ENCODE results near the gene MAST4.

The MAST4 gene

GRCh38 chr5:67183859-67184258 lies 587.7 kb downstream of the MAST4 start:
- in situ Hi-C loops (cut with HindIII; ENCODE audit: low pct_ligation_motif_present, low sequenced_read_pairs): no loop called here
- TF ChIP-seq CTCF (IDR thresholded peaks at IDR 0.05; ENCODE audit: low read depth, low read length, missing control alignments): no peak
- Histone ChIP-seq H3K36me3 (replicated peaks) (no peaks in the 10 kb centered on the region), H3K27me3 (replicated peaks) (no peaks in the 10 kb centered on the region), H3K4me3 (ENCODE audit: low read depth, low read length) (no peak overlapping the region), H3K27ac (no peak overlapping the region)
- no peak for DNase-seq

GRCh38 chr5:67187006-67187715 lies 591.0 kb downstream of the MAST4 start:
- no peak for TF ChIP-seq CTCF (IDR thresholded peaks at IDR 0.05; ENCODE audit: low read depth, low read length, missing control alignments)
- Histone ChIP-seq H3K36me3 (replicated peaks) (no peaks in the 10 kb centered on the region), H3K27me3 (replicated peaks) (no peaks in the 10 kb centered on the region), H3K27ac (no peak overlapping the region), H3K4me3 (ENCODE audit: low read depth, low read length) (no peak overlapping the region)
- in situ Hi-C loops (cut with HindIII; ENCODE audit: low pct_ligation_motif_present, low sequenced_read_pairs): no loop called here
- no peak for DNase-seq

- Histone ChIP-seq H3K27ac (no peak overlapping the region), H3K4me3 (ENCODE audit: low read depth, low read length) (no peak overlapping the region), H3K36me3 (replicated peaks) (no peaks in the 10 kb centered on the region), H3K27me3 (replicated peaks) (no peaks in the 10 kb centered on the region)
- in situ Hi-C loops (cut with HindIII; ENCODE audit: low pct_ligation_motif_present, low sequenced_read_pairs): no loop called here
- no peak for TF ChIP-seq CTCF (IDR thresholded peaks at IDR 0.05; ENCODE audit: low read depth, low read length, missing control alignments)
- DNase-seq: no peak
Observed at GRCh38 chr5:67188274-67189078, 592.3 kb downstream of the MAST4 start.

GRCh38 chr5:67189079-67189354 lies 592.8 kb downstream of the MAST4 start:
- in situ Hi-C loops (cut with HindIII; ENCODE audit: low pct_ligation_motif_present, low sequenced_read_pairs): no loop called here
- TF ChIP-seq CTCF (IDR thresholded peaks at IDR 0.05; ENCODE audit: low read depth, low read length, missing control alignments): no peak
- no peak overlapping the region for H3K27ac ChIP-seq

GRCh38 chr5:67189931-67190330 lies 593.7 kb downstream of the MAST4 start:
- Histone ChIP-seq H3K27ac (no peak overlapping the region), H3K27me3 (replicated peaks) (no peaks in the 10 kb centered on the region), H3K4me3 (ENCODE audit: low read depth, low read length) (no peak overlapping the region), H3K36me3 (replicated peaks) (no peaks in the 10 kb centered on the region)
- no peak for TF ChIP-seq CTCF (IDR thresholded peaks at IDR 0.05; ENCODE audit: low read depth, low read length, missing control alignments)
- no peak for DNase-seq
- in situ Hi-C loops (cut with HindIII; ENCODE audit: low pct_ligation_motif_present, low sequenced_read_pairs): no loop called here

More at GRCh38 chr5:67189079-67189354, 592.8 kb downstream of the MAST4 start:
- Histone ChIP-seq H3K27me3 (replicated peaks) (no peaks in the 10 kb centered on the region), H3K4me3 (ENCODE audit: low read depth, low read length) (no peak overlapping the region), H3K36me3 (replicated peaks) (no peaks in the 10 kb centered on the region)
- no peak for DNase-seq

Data from brain microvascular endothelial cell (primary cell).